Erythroblast (primary cell): ENCODE data around the gene NUP98.

Experiments
- GATA1 ChIP-seq: IDR thresholded peaks from 2 replicates; pipeline ENCODE4 v1.6.1; 2011; ENCODE audit warnings: low read depth, mild to moderate bottlenecking, control low read depth, low read length, moderate library complexity
- POLR2A ChIP-seq: IDR thresholded peaks from 2 replicates; pipeline ENCODE4 v1.6.1; 2011; ENCODE audit warnings: mild to moderate bottlenecking, low read length

DNA sequence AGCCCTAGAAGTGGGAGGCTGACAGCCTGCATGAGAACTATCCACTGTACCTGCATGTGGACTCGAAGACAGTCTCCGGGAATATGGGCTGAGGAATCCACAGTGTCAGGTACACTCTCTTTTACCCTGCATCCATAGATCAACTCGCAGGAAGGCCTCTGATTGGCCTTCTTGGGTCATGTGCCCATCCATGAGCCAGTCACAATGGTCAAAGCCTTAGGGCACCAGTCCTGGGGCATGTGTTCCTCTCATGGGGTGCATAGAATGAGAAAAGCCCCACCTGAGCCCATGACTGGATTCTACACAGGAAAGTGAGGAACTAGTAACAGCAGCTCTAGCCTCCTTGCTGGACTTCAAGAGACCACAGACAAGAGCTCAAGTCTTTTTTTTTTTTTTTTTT, 141.8 kb downstream of the NUP98 start:
- no peak for TF ChIP-seq POLR2A
- TF ChIP-seq GATA1: no peak
